GM11168 (cell line): ENCODE results near the gene CMC1.
"Not testable (repeated sequence)": the region's sequence is repeated elsewhere in the genome, so short reads cannot be mapped to it uniquely, and the experiment has no call there.

Experiments
- in situ Hi-C: fragments of 300-500 bp; cut with MboI; formaldehyde crosslinking; loops from one replicate; pipeline ENCODE4 v1.12.0; 2022; ENCODE audit warnings: low sequenced_read_pairs; ENCODE audit not compliant: unreplicated experiment

The CMC1 gene

GRCh38 chr3:28243424-28244106 is 2.1 kb downstream of the CMC1 start:
- in situ Hi-C loops: no loop called here

- in situ Hi-C loops: no loop called here
Measured at GRCh38 chr3:28244491-28244890, 3.1 kb downstream of the CMC1 start.

- in situ Hi-C loops: no loop called here
Measured at GRCh38 chr3:28247286-28247685, 5.9 kb downstream of the CMC1 start.

DNA sequence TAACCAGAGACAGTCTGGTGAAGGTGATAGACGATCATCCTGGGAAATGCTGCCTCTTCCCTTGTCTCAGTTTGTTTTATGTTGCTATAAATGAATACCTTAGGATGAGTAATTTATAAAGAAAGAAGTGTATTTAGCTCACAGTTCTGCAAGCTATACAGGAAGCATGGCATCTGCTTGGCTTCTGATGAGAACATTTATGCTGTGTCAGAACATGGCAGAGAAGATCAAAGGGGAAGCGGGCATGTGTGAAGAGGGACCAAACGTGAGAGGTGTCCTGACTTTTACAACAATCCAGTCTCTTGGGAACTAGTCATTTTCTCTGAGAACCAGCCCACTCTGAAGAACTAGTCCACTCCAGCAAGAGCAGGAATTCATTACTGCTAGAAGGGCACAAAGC is 9.6 kb downstream of the CMC1 start:
- in situ Hi-C loops: no loop called here

- in situ Hi-C loops: no loop called here
Measured at GRCh38 chr3:28252001-28252431, 10.6 kb downstream of the CMC1 start.

- in situ Hi-C loops: no loop called here
Measured at GRCh38 chr3:28253040-28253715, 11.8 kb downstream of the CMC1 start.

- in situ Hi-C loops: no loop called here
Measured at GRCh38 chr3:28262001-28262400, 20.6 kb downstream of the CMC1 start.

- in situ Hi-C loops: no loop called here
Measured at GRCh38 chr3:28265641-28266040, 24.2 kb downstream of the CMC1 start.

- in situ Hi-C loops: no loop called here
Measured at GRCh38 chr3:28267984-28268849, 26.8 kb downstream of the CMC1 start.

- in situ Hi-C loops: no loop called here
Measured at GRCh38 chr3:28268989-28269388, 27.6 kb downstream of the CMC1 start.

DNA sequence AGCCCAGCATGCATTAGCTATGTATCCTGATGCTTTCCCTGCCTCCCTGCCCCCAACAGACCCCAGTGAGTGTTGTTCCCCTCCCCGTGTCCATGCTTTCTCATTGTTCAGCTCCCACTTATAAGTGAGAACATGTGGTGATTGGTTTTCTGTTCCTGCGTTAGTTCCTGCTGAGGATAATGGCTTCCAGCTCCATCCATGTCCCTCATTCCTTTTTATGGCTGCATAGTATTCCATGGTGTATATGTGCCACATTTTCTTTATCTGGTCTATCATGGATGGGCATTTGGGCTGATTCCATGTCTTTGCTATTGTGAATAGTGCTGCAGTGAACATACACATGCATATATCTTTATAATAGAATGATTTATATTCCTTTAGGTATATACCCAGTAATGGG is 28.5 kb downstream of the CMC1 start:
- in situ Hi-C loops: not testable (repeated sequence)

DNA sequence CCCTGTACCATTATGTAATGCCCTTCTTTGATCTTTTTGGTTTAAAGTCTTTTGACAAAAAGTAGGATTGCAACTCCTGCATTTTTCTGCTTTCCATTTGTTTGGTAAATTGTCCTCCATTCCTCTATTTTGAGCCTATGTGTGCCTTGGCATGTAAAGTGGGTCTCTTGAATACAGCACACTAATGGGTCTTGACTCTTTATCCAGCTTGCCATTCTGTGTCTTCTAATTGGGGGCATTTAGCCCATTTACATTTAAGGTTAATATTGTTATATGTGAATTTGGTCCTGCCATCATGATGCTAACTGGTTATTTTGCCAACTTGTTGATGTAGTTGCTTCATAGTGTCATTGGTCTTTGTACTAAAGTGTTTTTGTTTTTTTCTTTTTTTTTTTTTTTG is 32.4 kb downstream of the CMC1 start:
- in situ Hi-C loops: no loop called here

DNA sequence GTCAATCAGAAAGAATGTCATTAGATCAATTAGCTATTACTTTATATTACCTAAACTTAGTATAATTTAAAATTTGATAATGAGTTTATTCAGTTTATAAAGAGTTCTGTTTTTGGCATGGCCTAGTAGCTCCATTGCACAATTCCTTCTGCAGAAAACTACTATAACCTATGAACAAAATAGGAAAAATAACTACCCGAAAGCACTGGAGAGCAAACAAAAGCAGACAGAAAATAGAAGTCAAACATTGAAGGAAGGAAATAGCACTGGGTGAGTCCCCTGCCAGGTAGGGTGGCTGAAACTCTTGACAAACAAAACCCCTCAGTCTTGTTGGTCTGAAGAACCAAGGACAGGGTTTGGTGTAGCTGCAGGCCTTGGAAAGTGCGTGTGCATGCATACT is 37.5 kb downstream of the CMC1 start:
- in situ Hi-C loops: no loop called here

GRCh38 chr3:28279770-28280169 is 38.4 kb downstream of the CMC1 start:
- in situ Hi-C loops: no loop called here

DNA sequence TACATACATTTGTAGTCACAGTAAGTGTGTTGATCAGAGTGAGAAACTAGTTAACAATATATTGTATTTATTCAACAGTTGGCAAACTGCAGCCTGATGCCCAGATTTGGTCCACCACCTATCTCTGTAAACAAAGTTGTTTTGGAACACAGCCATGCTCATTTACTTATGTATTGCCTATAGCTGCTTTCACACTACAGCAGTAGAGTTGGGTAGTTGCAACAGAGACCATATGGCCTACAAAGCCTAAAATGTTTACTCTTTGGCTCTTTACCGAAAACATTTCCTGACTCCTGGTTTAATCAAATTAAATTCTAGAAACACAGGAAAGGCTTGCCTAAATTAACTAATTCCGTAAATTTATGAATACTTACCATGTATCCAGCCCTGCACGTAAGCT is 39.4 kb downstream of the CMC1 start:
- in situ Hi-C loops: no loop called here

DNA sequence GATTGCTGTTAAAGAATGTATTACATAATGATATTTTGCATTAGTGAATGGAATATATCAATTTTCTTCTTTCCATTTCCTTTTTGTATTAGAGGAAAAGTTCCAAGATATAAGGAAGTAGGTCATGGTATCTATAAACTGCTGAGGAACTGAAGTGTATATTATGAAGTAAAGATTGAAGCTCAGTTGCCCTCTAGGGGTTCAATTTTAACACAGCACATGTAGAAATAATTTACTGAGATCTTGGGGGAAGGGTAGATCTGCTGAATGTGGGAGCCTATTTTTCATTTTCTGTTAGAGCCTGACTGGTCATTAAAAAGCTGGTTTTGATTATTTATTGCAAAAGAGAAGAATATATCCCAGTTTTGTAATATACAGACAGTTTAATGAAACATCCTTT is 45.2 kb downstream of the CMC1 start:
- in situ Hi-C loops: no loop called here

- in situ Hi-C loops: no loop called here
Measured at GRCh38 chr3:28287046-28287445, 45.6 kb downstream of the CMC1 start.

DNA sequence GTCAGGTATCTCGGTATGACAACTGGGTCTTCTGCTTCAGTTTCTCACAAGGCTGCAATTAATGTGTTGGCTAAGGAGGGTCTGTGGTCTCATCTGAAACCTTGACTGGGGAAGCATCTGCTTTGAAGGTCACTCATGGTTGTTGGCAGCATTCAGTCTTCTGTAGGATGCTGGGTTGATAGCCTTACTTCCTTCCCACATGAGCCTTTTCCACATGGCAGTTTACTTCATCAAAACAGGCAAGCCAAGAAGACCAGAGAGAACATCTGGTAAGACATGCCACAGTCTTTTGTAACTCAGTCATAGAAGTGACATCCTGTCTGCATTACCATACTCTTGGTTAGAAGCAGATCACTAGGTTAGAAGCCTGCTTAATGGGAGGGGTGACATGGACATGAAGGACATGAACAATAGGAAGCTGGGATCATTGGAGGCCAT is 49.5 kb downstream of the CMC1 start:
- in situ Hi-C loops: no loop called here

- in situ Hi-C loops: no loop called here
Measured at GRCh38 chr3:28291577-28291976, 50.2 kb downstream of the CMC1 start.

GRCh38 chr3:28292622-28293021 is 51.2 kb downstream of the CMC1 start:
- in situ Hi-C loops: no loop called here
